Progenitor cell of endocrine pancreas (in vitro differentiated cells): Measurements from ENCODE around the gene MED9. TPM values are rescaled to one million over a fixed set of nuclear protein-coding genes. Genes with fewer than 3 reads are reported as not detected.
A peak's percentile ranks its signal among the peaks of the same experiment; 100 is the strongest.

Experiments
- DNase-seq: peaks from one replicate; pipeline ENCODE4 v3.0.0; 2021; ENCODE audit warnings: low spot score; ENCODE audit not compliant: unreplicated experiment
- H3K27ac Mint-ChIP-seq: 2 replicates; pipeline ENCODE4 v1.8.0; 2021; ENCODE audit warnings: mild to moderate bottlenecking, moderate library complexity, mixed read lengths
- H3K27me3 Mint-ChIP-seq: 2 replicates; pipeline ENCODE4 v1.8.0; 2021; ENCODE audit warnings: mixed read lengths
- H3K36me3 Mint-ChIP-seq: 2 replicates; pipeline ENCODE4 v1.8.0; 2022; ENCODE audit warnings: mixed read lengths; ENCODE audit not compliant: insufficient read depth
- H3K4me1 Mint-ChIP-seq: 2 replicates; pipeline ENCODE4 v1.8.0; 2021; ENCODE audit warnings: low read depth, mixed read lengths
- H3K4me3 Mint-ChIP-seq: 2 replicates; pipeline ENCODE4 v1.8.0; 2021; ENCODE audit warnings: low read depth, mild to moderate bottlenecking, moderate library complexity, mixed read lengths
- H3K9me3 Mint-ChIP-seq: 2 replicates; pipeline ENCODE4 v1.8.0; 2021; ENCODE audit warnings: low read depth, mixed read lengths
- total RNA-seq: library from RNA; stranded (reverse); gene quantifications from 2 replicates; pipeline ENCODE4 v1.2.1, GENCODE V29; 2021
- TF ChIP-seq, protein P1 (sequence below): fragments of 200-600 bp; sonication (generic); IDR thresholded peaks from one replicate; pipeline ENCODE4 v1.5.0; 2021; ENCODE audit warnings: antibody characterized with exemption, mild to moderate bottlenecking; ENCODE audit not compliant: unreplicated experiment

The MED9 gene
- total RNA-seq, 1 donor from 2014 or later, result 17.0 TPM

GRCh38 chr17:17469358-17469757 lies 7.4 kb upstream of the MED9 start:
- Mint-ChIP-seq H3K36me3 (no peaks in the 10 kb centered on the region), H3K27me3 (peaks cover 16% of the 10 kb centered on the region), H3K4me3 (no peak overlapping the region), H3K4me1 (no peaks in the 10 kb centered on the region), H3K27ac (no peak overlapping the region), H3K9me3 (no peaks in the 10 kb centered on the region)
- TF ChIP-seq, protein P1, sequence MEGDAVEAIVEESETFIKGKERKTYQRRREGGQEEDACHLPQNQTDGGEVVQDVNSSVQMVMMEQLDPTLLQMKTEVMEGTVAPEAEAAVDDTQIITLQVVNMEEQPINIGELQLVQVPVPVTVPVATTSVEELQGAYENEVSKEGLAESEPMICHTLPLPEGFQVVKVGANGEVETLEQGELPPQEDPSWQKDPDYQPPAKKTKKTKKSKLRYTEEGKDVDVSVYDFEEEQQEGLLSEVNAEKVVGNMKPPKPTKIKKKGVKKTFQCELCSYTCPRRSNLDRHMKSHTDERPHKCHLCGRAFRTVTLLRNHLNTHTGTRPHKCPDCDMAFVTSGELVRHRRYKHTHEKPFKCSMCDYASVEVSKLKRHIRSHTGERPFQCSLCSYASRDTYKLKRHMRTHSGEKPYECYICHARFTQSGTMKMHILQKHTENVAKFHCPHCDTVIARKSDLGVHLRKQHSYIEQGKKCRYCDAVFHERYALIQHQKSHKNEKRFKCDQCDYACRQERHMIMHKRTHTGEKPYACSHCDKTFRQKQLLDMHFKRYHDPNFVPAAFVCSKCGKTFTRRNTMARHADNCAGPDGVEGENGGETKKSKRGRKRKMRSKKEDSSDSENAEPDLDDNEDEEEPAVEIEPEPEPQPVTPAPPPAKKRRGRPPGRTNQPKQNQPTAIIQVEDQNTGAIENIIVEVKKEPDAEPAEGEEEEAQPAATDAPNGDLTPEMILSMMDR, result no peak
- DNase-seq, result no peak

GRCh38 chr17:17469996-17470395 lies 6.8 kb upstream of the MED9 start:
- H3K4me3 Mint-ChIP-seq, result no peak overlapping the region
- H3K27ac Mint-ChIP-seq, result no peak overlapping the region
- no peaks in the 10 kb centered on the region for H3K4me1 Mint-ChIP-seq
- no peak for DNase-seq
- H3K36me3 Mint-ChIP-seq, result no peaks in the 10 kb centered on the region
- no peaks in the 10 kb centered on the region for H3K9me3 Mint-ChIP-seq
- TF ChIP-seq, protein P1, result no peak
- H3K27me3 Mint-ChIP-seq, result peaks cover 11% of the 10 kb centered on the region

DNA sequence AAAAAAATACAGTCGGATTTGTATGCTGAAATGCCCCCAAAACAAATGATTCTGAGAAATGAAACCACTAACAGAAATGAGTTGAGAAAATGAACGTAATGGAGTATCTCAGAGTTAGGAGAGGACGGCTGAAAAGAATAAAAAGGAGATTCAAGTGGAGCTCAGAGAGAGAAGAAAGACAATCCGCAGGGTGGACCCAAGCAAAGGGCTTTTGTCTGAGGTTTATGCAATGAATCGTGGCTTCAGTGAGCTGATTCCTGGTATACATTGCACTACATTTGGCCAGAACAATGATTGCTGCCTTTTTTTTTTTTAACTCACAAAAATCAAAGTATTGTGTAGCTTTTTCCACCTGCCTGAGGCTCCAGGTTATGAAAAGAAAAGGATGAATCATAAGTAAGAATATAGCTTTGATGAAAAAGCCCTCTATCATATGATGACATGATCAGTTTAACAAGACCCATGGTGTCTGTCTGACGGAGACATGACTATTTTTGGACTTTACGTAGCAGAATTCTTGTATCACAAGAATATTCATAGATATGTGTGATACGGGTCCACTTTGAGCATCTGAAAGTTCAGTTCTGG lies 4.4 kb upstream of the MED9 start:
- no peak for DNase-seq
- TF ChIP-seq, protein P1, result no peak
- peaks cover 4% of the 10 kb centered on the region for H3K27me3 Mint-ChIP-seq

GRCh38 chr17:17474341-17474740 lies 2.5 kb upstream of the MED9 start:
- H3K9me3 Mint-ChIP-seq, result no peaks in the 10 kb centered on the region
- no peak for DNase-seq
- peaks cover 4% of the 10 kb centered on the region for H3K27me3 Mint-ChIP-seq

More for the DNA sequence above, 4.4 kb upstream of the MED9 start:
- Mint-ChIP-seq H3K27ac (no peak overlapping the region), H3K4me1 (peaks cover 3% of the 10 kb centered on the region), H3K36me3 (no peaks in the 10 kb centered on the region), H3K9me3 (no peaks in the 10 kb centered on the region), H3K4me3 (no peak overlapping the region)

GRCh38 chr17:17479209-17479608 lies 2.4 kb downstream of the MED9 start:
- Mint-ChIP-seq H3K4me1 (peaks cover 9% of the 10 kb centered on the region), H3K27me3 (no peaks in the 10 kb centered on the region), H3K27ac (no peak overlapping the region), H3K9me3 (no peaks in the 10 kb centered on the region), H3K4me3 (peak overlapping the region; percentile 40), H3K36me3 (peaks cover 1% of the 10 kb centered on the region)
- DNase-seq, result no peak
- TF ChIP-seq, protein P1, result no peak

More at GRCh38 chr17:17474341-17474740, 2.5 kb upstream of the MED9 start:
- Mint-ChIP-seq H3K4me1 (peaks cover 9% of the 10 kb centered on the region), H3K27ac (no peak overlapping the region), H3K36me3 (no peaks in the 10 kb centered on the region), H3K4me3 (no peak overlapping the region)
- TF ChIP-seq, protein P1, result no peak
